Subcutaneous adipose tissue (tissue), 4 donors: ENCODE data around the gene PLTP. TPM values are rescaled to one million over a fixed set of nuclear protein-coding genes. Genes with fewer than 3 reads are reported as not detected.

ENCODE experiments used
- total RNA-seq, 4 donors: library from RNA; depleted of rRNA; stranded (reverse); fragments of >200 nt; gene quantifications; one replicate each; pipeline ENCODE4 v1.1.0, GENCODE V29; 2016
- TF ChIP-seq, protein P1 (sequence below): fragments of 450-650 bp; IDR thresholded peaks from one replicate; pipeline ENCODE4 v1.5.1; 2016; ENCODE audit warnings: low read depth, mild to moderate bottlenecking, control low read depth, antibody characterized with exemption, moderate library complexity

PLTP gene
- total RNA-seq, 4 donors from 2014 or later = 135 to 475 (median 261) TPM

DNA sequence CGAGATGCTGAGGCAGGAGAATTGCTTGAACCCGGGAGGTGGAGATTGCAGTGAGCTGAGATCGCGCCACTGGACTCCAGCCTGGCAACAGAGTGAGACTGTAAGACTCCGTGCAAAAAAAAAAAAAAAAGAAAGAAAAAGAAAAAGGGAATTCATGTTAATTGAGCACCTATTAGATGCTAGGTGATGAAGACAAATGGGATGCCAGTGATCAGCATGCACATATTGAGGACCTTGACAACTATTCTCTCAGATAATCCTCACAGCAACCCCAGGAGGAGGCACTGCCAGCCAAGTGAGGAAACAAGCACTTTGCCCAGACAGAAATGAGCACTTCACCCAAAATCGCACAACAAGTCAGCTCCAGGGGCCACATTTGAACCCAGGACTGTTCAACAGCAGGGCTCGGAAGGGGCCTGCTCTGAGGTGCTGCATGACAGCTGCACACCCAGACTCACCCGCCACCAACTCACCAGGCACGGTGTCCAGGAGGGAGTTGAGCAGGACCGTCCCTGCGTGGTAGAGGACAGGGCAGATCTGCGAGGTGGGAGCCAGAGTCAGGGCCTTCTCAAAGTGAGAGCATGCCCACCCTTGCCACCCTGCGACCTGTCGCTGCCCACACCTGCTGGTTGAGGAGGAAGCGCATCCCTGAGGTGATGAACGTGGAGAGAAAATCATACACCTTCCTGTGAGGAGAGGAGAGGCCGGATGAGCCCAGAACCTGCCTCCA, 4.6 kb downstream of the PLTP start:
- TF ChIP-seq, protein P1, sequence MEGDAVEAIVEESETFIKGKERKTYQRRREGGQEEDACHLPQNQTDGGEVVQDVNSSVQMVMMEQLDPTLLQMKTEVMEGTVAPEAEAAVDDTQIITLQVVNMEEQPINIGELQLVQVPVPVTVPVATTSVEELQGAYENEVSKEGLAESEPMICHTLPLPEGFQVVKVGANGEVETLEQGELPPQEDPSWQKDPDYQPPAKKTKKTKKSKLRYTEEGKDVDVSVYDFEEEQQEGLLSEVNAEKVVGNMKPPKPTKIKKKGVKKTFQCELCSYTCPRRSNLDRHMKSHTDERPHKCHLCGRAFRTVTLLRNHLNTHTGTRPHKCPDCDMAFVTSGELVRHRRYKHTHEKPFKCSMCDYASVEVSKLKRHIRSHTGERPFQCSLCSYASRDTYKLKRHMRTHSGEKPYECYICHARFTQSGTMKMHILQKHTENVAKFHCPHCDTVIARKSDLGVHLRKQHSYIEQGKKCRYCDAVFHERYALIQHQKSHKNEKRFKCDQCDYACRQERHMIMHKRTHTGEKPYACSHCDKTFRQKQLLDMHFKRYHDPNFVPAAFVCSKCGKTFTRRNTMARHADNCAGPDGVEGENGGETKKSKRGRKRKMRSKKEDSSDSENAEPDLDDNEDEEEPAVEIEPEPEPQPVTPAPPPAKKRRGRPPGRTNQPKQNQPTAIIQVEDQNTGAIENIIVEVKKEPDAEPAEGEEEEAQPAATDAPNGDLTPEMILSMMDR = no peak

DNA sequence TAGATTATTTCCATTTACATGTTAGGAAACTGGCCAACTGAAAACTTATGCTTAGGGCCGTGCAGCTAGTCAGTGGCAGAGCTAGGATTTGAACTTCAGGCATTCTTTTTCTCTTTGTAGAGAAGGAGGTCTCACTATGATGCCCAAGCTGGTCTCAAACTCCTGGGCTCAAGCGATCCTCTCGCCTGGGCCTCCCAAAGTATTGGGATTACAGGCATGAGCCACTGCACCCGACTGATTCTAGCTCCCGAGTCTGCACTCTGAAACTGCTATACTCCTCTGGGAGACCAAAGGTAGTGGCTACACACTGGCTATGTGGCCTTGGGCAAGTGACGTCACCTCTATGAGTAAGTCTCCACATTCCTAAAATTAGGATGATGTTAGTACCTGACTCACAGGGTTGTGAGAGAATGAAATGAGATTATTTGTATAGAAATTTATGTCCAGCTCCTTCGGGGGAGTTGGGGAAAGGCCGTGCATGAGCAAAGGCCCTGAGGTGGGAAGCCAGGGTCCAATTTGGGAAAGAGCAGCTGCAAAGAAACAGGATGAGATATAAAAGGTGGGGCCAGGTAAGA, 6.4 kb downstream of the PLTP start:
- TF ChIP-seq, protein P1 = no peak

DNA sequence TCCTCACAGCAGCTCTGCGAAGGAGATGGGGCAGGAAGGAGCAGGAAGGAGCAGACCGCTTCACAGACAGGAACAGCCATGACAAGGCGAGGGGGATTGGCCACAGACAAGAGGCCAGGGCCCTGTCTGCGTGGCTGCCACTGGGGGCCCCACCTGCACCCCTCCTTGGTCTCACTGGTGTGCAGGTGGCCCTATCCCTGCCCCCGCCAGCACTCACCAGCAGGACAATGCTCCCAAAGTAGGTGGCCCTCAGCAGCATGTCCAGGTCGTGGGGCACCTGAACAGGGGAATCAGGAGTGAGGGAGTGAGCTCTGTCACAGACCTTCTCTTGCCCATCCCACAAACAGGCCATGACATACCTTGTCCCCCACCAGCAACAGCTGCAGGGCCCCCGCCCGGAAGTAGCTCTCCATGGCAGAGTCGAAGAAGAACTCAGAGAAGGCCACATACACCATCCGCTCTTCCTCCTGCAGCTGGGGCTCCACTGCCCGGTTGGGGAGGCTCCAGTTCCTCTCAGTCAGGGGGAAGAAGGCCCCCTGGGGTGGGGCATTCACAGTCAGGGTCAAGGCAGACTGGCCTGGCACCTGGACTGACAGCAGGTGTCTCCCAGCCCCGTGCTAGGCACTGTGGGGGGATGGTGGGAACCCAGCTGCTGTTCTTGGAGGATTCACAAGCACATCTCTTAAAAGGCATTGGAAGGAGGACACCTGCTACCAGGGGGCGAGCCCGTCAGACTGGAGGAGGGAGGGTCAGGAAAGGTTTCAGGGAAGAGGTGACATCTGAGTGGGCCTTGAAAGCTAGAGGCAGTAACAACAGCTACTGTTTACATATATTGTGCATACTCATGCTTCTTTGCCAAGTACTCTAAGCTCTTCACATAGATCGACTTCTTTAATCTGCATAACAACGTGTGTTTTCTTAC, 7.1 kb downstream of the PLTP start:
- TF ChIP-seq, protein P1 = no peak

GRCh38 chr20:45902199-45902701, 9.7 kb downstream of the PLTP start:
- TF ChIP-seq, protein P1 = no peak

GRCh38 chr20:45899046-45899835, 12.7 kb downstream of the PLTP start:
- TF ChIP-seq, protein P1 = no peak

DNA sequence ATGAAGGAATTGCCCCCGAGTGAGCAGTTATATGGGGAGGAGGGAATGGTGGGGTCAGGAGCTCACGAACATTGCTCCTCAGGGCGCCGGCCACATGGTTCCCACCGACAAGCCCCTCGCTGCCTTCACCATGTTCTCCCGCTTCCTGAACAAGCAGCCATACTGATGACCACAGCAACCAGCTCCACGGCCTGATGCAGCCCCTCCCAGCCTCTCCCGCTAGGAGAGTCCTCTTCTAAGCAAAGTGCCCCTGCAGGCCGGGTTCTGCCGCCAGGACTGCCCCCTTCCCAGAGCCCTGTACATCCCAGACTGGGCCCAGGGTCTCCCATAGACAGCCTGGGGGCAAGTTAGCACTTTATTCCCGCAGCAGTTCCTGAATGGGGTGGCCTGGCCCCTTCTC, 13.7 kb downstream of the PLTP start:
- TF ChIP-seq, protein P1 = no peak
